HG02642 (cell line): ENCODE results near the gene LMO3.

Experiments used
- ATAC-seq: cut with Tn5 transposase; IDR thresholded peaks from one replicate; pipeline ENCODE4 v1.9.1; 2021; ENCODE audit warnings: mild to moderate bottlenecking; ENCODE audit not compliant: unreplicated experiment, poor library complexity

Gene LMO3

DNA sequence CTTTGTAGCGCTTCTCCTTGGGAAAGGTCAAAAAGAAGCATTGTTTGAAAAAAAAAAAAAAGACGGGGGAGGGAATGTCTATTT lies at the start of gene LMO3:
LMO3 (minus strand) TSS at position 46 of the 84 bp plus-strand sequence. CDS start 5,302 bp downstream, outside the sequence.
- ATAC-seq = no peak

DNA sequence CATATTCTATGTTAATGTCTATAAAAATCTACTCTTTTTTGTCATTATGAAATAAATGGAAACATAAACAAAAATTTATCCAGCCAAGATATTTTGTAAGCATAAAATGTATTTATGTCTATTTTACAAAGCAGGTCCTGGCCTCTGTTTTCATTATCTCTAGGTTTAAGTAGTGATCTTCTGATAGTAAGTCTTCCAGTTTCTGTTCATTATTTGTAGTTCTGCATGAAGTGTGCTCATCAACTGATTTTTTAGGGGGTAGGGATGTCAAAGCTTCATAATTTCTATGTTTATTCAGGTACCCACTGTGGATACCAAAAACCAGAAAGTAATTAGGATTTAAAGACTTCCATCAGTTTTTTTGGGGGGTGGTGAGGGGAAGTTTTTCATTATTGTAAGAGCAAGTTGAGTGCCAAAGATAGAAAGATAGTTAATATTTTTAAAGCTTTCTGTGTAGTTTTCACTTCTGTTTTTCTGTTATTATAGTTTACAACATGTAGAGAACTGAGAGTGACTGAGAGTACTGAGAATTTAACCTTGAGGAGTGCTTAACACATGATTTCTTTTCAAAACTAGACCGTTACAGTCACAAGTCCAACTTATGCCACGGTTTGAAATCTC lies 30.6 kb upstream of the LMO3 start:
- peak; percentile 93 for ATAC-seq

DNA sequence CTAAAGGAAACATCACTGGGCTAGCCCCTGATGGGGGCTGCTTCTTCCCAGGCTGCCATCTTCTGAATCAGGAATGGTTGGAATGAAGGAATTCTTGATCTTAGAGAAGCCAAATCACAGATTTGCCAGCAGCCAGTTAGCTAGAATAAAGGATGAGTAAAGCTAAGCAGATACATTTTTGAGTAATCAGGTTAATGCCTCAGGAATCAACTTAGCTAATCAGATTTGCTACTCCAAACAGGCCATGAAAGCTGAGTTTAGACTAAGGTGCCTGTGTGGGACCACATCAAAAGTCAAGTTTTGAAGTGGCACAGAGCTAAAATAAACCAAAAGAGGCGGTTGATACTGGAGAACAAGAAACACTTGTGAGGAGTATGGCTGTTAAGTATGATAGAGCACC lies 28.8 kb upstream of the LMO3 start:
- ATAC-seq = no peak

DNA sequence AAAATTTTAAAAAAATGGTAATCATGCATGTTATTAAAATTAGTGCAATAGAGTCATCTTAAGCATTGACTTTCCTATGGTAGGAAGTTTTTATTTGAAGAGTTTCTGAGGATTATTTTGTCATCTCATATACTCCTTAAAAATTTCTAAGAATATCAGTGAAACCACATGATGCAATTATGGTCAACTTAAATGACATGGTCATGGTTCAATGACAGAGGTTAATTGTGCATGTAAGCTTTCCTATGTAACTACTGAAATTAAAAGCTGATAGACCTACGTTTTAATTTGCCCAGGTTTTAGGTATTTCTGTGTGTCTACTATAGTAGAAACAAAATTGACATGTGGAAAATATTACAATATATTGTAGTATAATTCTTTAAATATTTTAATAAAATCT lies 21.0 kb upstream of the LMO3 start:
- ATAC-seq = no peak

DNA sequence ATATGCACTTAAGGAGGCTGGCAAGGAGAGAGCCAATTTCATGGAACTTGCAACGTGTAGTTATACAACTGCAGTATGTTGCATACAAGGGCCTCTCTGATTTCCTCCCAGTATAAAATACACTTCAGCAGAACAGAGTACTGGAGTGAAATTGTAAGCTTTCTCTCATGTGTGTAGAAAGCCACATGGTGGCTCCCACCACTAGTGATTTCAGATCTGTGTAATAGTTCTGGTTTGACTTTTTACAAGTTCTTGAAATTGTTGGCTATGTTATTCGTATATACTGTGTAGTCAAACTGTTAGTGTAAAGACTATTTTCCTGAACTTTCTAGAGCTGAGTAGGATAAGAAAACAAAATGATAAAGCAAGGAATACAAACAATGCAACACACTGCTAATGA lies 16.4 kb upstream of the LMO3 start:
- ATAC-seq = no peak

DNA sequence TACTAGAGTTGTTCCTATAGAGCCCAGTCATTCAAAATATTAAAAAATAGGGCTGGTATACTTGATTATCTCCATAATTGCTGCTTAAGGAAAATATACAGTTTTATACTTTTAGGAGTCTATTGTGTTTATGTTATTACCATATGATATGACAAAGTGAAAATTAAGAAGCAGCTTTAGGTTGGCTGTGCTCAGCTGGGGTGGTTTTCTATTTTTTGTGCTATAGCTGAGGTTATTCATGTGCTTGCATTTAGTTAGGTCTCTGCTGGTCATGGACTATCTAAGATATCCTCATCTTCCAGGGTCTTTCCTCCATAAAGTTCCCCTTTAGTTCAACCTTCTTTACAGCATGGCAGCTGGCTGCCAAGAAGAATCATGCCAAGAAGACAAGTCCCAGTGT lies 13.6 kb upstream of the LMO3 start:
- ATAC-seq = no peak

DNA sequence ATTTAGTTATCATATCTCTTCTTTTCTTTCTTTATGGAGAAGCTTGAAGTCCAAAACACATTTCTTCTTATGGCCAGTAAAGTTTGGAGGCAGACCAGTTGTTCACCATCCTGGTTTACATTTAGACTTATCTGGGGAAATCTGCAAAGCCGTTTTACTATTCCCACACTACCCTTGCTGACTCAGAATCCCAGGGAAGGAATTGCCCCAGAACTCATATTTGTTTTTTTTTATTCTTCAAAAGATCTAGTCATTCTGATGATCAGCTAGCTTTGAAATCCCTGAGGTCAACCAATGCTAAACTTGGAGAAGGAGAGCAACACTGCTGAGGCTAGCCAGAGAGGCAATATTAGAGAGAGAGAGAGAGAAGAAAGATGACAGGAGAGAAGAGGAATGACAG lies 12.3 kb upstream of the LMO3 start:
- ATAC-seq = no peak

DNA sequence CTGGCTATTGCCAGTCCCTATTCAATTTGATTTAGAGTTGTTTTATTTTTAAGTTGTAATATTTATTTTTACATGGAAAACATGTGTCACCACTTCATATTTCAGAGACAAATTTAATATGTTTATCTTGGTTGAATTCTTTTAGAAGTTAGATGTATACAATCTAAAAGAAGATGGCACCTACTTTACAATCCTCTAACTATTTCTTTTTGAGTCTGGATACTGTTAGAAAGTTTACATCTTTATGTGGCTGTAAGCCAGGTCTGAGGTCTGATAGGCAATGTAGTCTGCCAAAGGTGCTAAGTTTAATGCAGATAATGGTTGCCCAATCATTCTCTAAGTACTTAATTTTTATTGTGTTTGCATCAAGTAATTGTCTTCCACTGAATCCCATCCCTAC lies 7.2 kb upstream of the LMO3 start:
- ATAC-seq = no peak

DNA sequence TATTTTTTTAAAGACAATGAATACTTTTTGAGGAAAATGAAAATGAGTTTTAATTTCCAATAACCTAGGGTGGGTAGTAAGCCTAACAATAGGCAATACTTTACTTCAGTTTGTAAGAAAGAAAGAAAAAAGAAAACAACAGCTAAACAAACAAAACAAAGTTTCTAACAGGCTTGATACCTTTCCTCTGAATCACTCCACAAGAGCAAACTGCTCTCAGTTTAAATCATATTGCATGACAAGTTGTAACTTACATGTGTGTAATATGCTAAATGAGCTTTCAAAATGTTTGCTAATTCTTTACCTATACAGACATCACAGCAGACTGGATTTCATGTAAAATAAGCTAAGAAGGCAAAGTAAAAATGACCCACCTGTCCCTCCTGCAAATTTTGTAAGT lies 6.7 kb upstream of the LMO3 start:
- ATAC-seq = no peak

DNA sequence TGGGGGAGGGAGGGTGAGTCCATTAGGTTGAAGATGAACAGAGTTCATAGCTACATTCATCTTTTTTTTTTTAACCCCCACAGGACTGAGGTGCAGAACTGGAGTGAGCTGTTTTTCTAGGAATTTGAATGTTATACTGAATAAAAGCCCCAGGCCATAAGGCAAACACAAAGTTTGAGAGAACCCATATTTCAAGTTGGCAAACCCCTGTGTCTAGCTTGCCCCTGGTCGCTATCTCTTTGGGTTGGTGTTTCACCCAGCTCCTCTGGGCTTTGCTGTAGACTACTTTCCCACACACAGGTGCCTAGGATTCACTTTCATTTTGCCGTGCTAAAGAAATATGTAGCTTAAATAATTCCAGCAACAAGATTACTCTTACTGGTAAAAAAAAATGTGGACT lies 5.2 kb upstream of the LMO3 start:
- ATAC-seq = peak; percentile 38

DNA sequence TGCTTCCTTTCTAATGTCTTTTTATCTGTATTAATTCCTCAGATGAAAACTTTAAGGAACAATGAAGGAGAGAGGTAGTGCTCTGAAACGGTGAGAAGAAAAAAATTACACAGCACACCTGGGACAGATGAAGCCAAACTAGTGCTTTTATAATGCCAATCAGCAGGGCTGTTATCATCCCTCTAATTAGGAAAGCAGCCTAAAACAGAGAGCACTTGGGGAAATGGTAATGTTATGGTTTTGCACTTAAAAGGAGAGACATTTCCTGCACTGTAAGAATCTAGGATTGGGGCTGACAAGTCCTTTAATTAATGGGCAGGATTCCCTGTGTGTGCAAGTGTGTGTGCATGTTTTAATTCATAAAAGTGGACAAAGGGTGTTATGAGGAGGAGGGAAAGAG lies 4.8 kb upstream of the LMO3 start:
- no peak for ATAC-seq

DNA sequence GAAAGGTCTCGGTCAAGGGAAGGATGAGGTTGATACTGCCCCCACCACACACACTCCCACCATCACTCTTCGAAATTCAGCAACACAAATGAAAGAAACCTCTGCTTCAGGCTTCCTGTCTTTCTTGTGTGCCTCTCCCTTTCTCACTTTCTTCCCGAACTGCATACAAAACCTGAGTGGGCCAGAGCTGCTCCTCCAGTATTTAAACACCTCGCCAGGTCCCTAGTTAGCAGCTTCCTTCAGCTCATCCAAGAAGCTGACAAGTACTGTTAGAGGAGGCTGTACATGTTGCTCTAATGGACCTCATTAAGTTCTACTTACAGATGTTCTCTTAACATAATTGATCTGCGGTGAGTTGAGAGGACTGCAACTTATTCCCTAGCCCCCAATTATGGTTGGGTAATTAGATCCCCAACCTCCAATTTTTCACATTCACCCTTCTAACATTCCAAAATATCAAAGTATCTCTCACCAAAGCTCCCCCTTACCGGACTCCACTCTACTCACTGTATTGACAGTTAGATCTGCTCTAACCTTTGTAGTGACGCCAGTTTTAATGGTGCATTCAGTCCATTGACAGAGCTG lies 4.1 kb upstream of the LMO3 start:
- no peak for ATAC-seq

DNA sequence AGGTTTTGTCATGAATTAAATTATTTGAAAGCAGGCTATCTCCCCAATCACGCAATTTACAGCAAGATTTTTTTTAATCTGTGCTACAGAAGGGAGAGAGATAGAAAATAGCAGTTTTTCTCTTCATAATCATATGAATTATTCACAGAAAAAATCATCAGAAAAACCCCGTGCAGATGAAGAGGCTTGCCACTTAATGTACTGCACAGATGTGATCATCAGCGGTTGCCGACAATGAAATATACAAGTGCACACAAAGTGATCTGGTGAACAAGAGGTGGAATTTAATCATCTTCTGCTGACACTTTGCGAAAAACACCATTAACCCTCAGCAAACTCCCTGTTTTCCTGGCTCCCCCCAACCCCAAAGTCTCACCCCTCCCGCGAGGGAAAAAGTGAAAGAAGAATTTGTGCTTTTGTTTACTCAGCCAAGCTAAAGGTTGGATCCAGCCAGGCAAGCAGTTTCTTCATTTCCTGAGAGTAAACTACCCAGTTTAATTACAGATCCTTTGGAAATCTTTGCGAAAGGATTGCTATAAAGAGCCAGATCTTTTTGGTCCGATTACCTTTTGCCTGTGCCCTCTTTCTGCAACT lies 3.1 kb upstream of the LMO3 start:
- ATAC-seq = no peak

DNA sequence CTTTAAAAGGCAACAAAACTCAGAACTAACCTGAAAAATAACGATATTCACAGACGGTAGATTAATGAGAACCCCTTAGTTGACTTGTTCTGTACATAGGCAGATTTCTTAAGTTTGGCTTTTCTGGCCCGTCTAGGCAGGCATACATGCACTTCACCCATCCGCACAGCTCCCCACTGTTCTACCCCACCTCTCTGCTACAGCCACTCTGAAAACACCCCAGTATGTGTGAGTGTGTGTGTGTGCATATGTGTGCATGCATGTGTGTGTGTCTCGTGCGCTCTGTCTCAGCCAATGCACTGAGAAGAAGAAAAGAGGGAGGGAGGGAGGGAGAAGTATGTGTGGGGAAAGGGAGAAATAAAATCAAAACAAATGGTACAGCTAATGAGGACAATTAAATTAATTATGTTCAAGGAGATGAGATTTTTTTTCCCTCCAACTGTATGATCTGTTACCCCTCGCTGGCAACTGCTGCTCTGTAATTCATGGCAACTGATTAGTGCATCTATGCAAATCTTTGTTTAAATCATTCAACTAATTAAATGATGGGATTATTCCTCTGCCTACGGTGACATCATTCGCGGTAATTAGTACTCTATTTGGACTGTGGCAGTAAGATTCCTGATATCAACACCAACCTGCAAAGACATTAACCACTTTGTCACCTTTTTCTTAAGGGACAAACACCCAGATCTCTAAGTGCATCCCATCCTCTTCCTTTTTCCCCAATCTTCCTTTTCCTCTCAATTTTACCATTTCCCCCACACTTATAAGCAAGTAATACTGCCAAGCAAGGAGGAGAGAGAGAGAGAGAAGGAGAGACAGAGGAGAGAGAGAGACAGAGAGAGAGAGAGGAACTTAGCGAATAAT lies 2.2 kb upstream of the LMO3 start:
- ATAC-seq = no peak

DNA sequence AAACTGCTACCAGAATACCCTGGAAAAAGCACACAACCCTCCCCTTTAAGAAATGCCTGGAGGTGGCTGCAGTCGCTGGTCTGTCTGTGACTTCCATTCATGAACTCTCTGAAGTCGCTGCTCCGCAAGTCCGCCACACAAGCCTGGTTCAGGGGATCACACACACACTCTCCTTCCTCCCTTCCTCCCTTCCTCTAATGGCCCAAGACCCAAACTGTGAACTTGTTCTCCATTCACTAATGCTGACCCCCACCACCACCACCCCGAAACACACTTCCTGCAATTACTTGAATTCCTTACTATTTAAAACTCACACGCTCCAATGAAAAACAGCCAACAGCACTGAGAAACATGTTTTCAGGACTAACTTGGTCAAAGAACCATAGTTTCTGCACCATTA lies 1.0 kb upstream of the LMO3 start:
- no peak for ATAC-seq

DNA sequence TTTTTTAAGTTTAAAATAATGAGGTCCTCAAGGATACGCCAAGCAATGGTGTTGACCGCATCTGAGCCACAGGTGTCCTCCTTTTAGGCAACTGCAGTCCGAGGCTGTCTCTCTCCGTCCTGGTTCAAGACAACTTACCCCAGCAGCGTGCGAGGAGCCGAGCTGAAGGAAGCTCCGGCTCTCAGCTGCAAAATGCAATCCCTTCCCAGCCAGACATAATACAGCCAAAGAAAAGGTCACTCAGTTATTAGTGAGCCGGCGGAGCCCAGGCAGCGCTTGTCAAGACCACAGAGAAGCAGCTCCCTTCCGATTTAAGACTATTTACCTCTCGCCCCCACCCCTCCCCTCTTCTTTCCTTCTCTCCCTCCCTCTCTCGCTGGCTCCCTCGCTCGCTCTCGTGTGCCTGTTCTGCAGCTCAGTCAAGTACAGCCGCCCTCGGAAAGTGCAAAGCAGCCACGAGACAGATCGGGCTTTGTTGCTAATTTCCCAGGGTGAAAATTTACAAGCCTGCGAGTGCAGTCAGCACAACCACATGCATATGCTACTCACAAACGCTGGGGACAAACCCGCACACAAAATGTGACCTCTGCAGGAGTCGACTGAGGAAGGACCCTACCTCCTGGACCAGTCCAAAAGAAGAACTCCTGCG lies 363 bp upstream of the LMO3 start:
- ATAC-seq = peak; percentile 50

DNA sequence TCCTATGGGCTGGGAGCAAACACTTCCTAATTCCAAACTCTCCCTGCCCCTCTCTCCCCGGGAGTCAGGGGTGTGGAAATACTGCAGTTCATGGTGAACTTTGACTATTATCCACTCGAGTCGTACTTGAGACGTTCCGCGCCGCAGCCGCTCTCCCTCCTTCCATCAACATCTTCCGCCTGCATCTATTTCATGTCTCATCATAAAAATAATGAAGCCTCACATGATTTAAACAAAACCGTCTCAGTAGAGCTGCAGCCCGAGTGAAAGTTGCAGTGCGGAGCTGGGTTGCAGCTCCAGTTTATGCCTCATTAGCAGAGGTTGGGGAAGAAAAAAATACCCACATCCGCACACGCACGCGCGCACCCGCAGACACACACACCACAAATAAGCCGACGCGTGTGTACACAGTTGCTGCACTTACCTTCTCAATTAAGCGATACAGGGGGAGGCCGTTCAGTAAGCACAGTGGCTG lies 283 bp downstream of the LMO3 start:
- peak; percentile 35 for ATAC-seq

DNA sequence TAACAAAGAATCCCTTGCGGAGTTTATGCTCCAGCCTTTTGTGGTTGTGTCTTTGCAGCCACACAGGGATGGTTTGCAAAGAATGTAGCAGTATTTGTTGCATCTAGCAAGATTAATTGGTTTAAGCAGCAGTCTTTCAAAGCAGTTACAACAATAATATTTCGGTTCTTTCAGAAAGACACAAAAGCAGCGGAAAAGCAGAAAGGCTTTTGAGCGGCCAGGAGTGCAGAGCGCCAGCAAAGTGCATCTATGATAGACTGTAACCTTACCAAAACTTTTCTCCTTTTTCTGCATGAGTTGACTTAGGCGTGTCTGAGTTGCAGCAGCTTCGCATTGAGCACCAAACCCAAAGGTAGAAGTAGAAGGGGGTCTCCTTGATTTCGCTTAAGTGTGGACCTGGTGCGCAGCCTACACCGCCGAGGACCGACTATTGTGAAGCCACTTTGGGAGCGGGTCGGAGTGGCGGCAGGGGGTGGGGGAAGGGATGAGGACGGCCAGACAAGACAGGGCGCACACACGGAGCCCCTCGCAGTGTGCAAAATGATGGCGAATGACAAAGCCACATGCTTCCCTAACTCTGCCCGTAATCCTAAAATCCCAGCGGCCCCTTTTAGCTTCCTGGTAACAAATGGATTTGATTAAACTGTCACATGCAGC lies 1.2 kb downstream of the LMO3 start:
- ATAC-seq = no peak

DNA sequence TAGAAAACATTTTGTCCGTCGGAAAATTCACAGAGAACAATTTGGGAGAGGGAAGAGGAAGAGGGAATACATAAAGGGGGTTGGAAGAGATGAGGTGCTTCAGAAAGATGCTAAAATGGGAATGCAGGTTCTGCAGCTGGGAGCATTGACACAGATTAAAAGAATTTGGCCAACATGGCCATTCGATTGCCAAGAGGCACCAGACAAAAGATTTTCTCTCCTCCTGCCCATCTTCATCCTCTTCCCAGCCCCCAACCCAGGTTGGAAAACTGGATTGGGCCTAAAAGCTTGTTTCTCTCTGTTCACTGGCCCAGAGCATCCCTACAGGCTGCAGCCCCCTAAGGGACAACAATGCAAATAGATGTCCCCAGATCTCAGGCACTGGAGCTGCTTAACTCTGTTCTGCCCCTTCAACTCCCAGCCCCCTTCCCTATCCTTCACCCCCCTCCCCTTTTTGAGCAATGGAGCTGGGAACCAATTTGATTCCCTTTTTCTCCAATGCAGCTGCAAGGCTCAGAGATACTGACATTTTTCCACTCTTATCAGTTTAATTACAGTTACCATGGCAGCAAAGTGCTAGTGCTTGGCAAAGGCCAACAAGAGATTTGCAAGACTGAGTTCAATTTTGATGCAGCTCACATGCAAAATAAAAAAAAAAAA lies 1.9 kb downstream of the LMO3 start:
- no peak for ATAC-seq

DNA sequence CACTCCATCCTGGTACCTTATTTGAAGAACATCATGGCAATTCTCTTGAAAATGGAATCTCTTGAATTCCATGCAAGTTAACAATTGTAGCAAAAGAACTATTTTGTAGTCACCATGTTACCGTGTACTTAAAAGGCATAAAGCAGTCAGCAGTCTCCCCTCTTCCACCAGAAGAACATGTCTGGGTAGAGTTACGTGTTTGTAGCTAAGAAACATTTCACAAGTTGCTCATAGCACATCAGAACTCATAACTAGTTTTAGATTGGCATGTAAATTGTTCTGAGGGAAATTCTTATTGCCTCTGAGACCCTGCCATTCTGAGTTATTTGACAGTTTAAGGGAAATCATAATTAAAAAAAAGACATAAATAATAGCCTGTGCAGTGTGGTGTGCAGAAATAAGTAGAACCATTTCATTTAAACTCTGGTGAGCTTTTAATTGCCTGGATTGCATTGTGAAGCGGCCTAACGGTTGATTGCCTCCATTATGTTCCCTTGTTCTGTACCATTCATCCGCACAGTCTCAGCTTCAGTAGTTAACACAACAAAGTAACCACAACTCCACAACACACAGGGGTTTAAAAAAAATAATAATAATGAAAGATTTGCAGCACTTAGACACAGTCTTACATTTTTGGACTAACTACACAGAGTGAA lies 2.6 kb downstream of the LMO3 start:
- no peak for ATAC-seq
